ENCODE data around the gene COL5A2.

The COL5A2 gene

DNA sequence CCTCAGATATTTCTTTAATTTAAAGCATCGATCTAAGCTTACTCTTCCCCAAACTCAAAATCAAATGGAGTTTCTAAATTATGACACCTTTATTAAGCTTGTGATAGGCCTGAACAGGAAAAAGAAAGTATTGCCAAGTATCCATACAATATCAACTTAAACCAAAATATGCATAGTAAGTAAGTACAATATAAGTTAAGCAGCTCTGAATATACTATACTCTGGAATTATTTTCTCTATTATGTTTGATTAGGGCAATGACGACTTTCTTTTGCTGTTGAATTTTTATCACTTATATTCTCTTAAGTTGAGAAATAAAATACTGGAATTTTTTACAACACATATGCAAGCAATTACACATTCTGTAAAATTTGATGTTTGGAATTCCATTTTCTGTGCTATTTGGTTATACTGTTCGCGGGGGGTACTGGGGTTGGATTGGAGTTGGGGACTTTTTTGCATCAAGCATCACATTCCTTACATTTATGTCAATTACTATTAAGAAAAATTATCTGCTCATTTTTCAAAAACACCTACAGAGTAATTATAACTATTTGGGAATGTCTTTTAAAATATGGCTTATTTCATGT is 2.2 kb downstream of the COL5A2 start:
- no peak for DNase-seq (ENCODE audit: low read depth, low spot score)
- ChIA-PET POLR2A (interaction anchor here (0.9 to 2.5 kb wide), 2 partner anchors 82 to 109 kb away, joined by 3 to 10 read pairs; no protein-coding TSS in a partner anchor), CTCF (interaction anchor here (0.9 to 4.7 kb wide), 13 partner anchors 8 to 232 kb away, joined by 3 to 40 read pairs (median 4); no protein-coding TSS in a partner anchor)
- H3K4me3 ChIP-seq (ENCODE audit: low read depth, low read length) = peak overlapping the region; percentile 79
- TF ChIP-seq, protein P1, sequence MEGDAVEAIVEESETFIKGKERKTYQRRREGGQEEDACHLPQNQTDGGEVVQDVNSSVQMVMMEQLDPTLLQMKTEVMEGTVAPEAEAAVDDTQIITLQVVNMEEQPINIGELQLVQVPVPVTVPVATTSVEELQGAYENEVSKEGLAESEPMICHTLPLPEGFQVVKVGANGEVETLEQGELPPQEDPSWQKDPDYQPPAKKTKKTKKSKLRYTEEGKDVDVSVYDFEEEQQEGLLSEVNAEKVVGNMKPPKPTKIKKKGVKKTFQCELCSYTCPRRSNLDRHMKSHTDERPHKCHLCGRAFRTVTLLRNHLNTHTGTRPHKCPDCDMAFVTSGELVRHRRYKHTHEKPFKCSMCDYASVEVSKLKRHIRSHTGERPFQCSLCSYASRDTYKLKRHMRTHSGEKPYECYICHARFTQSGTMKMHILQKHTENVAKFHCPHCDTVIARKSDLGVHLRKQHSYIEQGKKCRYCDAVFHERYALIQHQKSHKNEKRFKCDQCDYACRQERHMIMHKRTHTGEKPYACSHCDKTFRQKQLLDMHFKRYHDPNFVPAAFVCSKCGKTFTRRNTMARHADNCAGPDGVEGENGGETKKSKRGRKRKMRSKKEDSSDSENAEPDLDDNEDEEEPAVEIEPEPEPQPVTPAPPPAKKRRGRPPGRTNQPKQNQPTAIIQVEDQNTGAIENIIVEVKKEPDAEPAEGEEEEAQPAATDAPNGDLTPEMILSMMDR (IDR thresholded peaks at IDR 0.05; ENCODE audit: insufficient read depth, low read length, missing control alignments) = no peak

DNA sequence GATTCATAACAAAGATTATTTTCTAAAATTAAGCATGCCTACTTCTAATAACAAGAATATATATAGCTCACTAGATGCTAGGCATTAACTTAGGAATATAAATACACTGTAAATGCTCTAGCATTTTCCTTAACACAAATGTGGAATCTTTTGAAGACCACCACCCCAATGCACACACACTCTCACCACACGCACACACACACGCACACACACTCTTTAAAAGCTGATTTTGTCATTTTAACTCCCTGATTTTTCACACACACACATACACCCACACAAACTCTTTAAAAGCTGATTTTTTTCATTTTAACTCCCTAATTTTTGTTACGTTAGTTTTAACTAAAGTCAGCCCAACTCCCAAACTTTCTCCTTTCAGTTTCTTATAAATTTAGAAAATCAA is 3.0 kb downstream of the COL5A2 start:
- POLR2A ChIA-PET = interaction anchor here (0.9 kb wide), 1 partner anchor 109 kb away, joined by 3 read pairs; no protein-coding TSS in a partner anchor
- peak overlapping the region; percentile 79 for H3K4me3 ChIP-seq (ENCODE audit: low read depth, low read length)
- TF ChIP-seq, protein P1 (IDR thresholded peaks at IDR 0.05; ENCODE audit: insufficient read depth, low read length, missing control alignments) = no peak
- no peak for DNase-seq (ENCODE audit: low read depth, low spot score)
- CTCF ChIA-PET = interaction anchor here (0.9 to 4.7 kb wide), 7 partner anchors 8 to 111 kb away, joined by 3 to 40 read pairs (median 6); no protein-coding TSS in a partner anchor

DNA sequence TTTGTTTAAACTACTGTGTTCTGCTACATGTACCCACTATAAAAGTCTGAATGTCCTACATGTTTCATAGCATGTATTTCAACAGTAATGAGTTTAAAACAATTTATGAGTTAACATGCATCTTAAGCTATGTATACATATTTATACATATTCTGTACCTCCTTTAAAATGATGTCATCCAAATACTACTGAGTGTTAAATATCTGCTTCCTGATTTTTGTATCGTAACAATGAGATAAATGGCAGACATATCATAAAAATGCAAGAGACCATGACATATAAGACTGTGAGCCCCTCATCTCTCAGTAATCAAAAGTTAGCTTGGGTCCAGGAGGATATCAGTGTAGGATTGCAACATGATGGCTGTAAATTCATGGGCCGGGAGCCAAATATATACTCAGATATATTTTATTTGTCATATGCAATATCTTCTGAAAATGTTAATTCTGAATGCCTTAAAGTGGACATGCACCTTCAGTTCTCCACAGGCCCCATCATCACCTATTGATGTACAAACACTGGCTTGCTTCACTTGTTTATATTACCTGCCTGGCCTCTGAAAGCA is 3.6 kb downstream of the COL5A2 start:
- TF ChIP-seq, protein P1 (IDR thresholded peaks at IDR 0.05; ENCODE audit: insufficient read depth, low read length, missing control alignments) = no peak
- ChIA-PET CTCF (interaction anchor here (0.9 to 4.7 kb wide), 4 partner anchors 9 to 112 kb away, joined by 3 to 40 read pairs (median 4); no protein-coding TSS in a partner anchor), POLR2A (interaction anchor here (0.7 to 1.0 kb wide), 2 partner anchors 32 to 130 kb away, joined by 3 read pairs; no protein-coding TSS in a partner anchor)
- peak overlapping the region; percentile 79 for H3K4me3 ChIP-seq (ENCODE audit: low read depth, low read length)
- no peak for DNase-seq (ENCODE audit: low read depth, low spot score)

GRCh38 chr2:189171956-189172609 is 7.5 kb downstream of the COL5A2 start:
- CTCF ChIA-PET = interaction anchor here (1.0 to 1.9 kb wide), 4 partner anchors 22 to 177 kb away, joined by 3 to 7 read pairs (median 3); no protein-coding TSS in a partner anchor
- TF ChIP-seq, protein P1 (IDR thresholded peaks at IDR 0.05; ENCODE audit: insufficient read depth, low read length, missing control alignments) = no peak
- no peak overlapping the region for H3K4me3 ChIP-seq (ENCODE audit: low read depth, low read length)
- POLR2A ChIA-PET = no interaction called here
- no peak for DNase-seq (ENCODE audit: low read depth, low spot score)

DNA sequence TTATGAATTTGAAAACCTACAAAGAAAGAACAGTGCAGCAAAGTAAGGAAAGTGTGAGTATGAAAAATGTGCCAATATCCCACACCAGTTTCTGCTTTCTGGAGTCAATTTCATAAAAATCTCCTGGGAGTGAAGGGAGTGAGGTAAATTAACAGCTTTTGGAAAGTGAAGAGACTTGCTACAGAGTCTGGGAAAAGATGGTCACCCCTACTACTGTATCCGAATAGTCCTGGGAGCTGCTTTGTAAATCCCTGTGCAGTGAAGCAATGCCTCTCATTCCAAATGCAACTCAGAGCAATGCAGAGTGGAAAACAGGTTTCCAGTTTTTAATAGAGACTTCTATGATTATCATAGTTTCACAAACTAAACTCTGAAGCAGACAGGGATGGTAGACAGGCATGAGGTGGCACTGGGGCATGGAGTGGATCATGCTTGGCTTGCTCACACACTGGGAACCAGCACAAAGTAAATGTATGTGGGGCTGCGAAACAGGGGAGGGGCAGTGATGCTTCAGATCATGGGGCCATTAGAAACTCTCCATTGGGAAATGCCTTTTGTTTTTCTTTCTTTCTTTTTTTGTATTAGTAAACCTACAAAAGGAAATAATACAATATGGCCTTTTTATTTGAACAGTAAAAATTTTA is 10.6 kb downstream of the COL5A2 start:
- ChIA-PET POLR2A (no interaction called here), CTCF (interaction anchor here (1.8 kb wide), 1 partner anchor 9 kb away, joined by 10 read pairs; the partner anchor contains the start of gene COL5A2)
- no peak for DNase-seq (ENCODE audit: low read depth, low spot score)
- H3K4me3 ChIP-seq (ENCODE audit: low read depth, low read length) = no peak overlapping the region
- TF ChIP-seq, protein P1 (IDR thresholded peaks at IDR 0.05; ENCODE audit: insufficient read depth, low read length, missing control alignments) = no peak

Measured in AG04449 (cell line).